Ascending aorta (tissue), 2 donors: ENCODE measurements around the gene PLAU. TPM values are rescaled to one million over a fixed set of nuclear protein-coding genes. Genes with fewer than 3 reads are reported as not detected.

Experiments
- DNase-seq, 2 donors: peaks; one replicate each; pipeline ENCODE4 v3.0.0-alpha.2; 2019; ENCODE audit warnings: low spot score in 2 of 2
- H3K27ac ChIP-seq, 2 donors: fragments of 200-600 bp; sonication (generic); one replicate each; pipeline ENCODE4 v1.5.1; 2016 to 2017; ENCODE audit warnings: mild to moderate bottlenecking in 1 of 2
- H3K27me3 ChIP-seq: fragments of 200-600 bp; sonication (generic); one replicate; pipeline ENCODE4 v1.5.1; 2017
- H3K36me3 ChIP-seq, 2 donors: fragments of 200-600 bp; sonication (generic); one replicate each; pipeline ENCODE4 v1.5.1; 2016
- H3K4me1 ChIP-seq, 2 donors: fragments of 200-600 bp; sonication (generic); one replicate each; pipeline ENCODE4 v1.5.1; 2016 to 2017; ENCODE audit warnings: mild to moderate bottlenecking in 1 of 2
- H3K4me3 ChIP-seq, 2 donors: fragments of 200-600 bp; sonication (generic); one replicate each; pipeline ENCODE4 v1.5.1; 2016 to 2017; ENCODE audit warnings: mild to moderate bottlenecking in 1 of 2
- H3K9me3 ChIP-seq, 2 donors: fragments of 200-600 bp; sonication (generic); one replicate each; pipeline ENCODE4 v1.5.1; 2016
- intact Hi-C: fragments of 100-400 bp; cut with DNase I; formaldehyde crosslinking; loops from one replicate; pipeline ENCODE4 v1.15.1; 2023
- total RNA-seq: library from RNA; depleted of rRNA; stranded (reverse); fragments of >200 nt; gene quantifications from one replicate; pipeline ENCODE4 v1.1.0, GENCODE V29; 2016
- TF ChIP-seq, protein P1 (sequence below), 3 experiments: fragments of 200-600 bp in 2 of 3; fragments of 450-650 bp in 1 of 3; sonication (generic) in 2 of 3; IDR thresholded peaks; one replicate each; pipeline ENCODE4 v1.5.1; 2016 to 2019; ENCODE audit warnings: antibody characterized with exemption in 3 of 3, mild to moderate bottlenecking in 1 of 3, moderate library complexity in 1 of 3

Gene PLAU
- total RNA-seq, 1 donor from 2014 or later = 1.5 TPM

DNA sequence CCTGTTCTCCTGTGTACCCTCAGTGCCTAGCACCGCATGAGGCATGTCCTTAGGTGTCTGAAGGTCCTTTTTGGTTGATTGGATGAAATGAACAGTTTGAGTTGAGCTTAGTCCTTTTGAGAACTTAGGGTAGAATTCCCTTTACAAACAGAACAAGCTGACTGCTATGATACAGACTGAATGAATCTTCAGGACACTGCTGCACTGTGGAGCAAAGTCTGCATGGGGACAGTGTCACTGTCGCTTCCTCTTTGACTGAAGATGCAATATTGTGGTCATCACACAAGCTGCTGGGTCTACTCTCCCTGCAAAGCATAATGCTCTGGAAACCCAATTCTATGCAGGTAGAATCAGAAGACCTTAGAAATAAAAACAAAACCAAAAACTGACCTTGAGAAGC lies 8.6 kb upstream of the PLAU start:
- Histone ChIP-seq H3K27me3 (no peaks in the 10 kb centered on the region), H3K4me3 (no peak overlapping the region), H3K9me3 (no peaks in the 10 kb centered on the region), H3K27ac (no peak overlapping the region), H3K4me1 (peaks cover 0 to 17% of the 10 kb centered on the region in 2 donors), H3K36me3 (no peaks in the 10 kb centered on the region)
- intact Hi-C loops = no loop called here
- TF ChIP-seq, protein P1, sequence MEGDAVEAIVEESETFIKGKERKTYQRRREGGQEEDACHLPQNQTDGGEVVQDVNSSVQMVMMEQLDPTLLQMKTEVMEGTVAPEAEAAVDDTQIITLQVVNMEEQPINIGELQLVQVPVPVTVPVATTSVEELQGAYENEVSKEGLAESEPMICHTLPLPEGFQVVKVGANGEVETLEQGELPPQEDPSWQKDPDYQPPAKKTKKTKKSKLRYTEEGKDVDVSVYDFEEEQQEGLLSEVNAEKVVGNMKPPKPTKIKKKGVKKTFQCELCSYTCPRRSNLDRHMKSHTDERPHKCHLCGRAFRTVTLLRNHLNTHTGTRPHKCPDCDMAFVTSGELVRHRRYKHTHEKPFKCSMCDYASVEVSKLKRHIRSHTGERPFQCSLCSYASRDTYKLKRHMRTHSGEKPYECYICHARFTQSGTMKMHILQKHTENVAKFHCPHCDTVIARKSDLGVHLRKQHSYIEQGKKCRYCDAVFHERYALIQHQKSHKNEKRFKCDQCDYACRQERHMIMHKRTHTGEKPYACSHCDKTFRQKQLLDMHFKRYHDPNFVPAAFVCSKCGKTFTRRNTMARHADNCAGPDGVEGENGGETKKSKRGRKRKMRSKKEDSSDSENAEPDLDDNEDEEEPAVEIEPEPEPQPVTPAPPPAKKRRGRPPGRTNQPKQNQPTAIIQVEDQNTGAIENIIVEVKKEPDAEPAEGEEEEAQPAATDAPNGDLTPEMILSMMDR (IDR thresholded peaks at IDR 0.05) = no peak
- no peak for DNase-seq

DNA sequence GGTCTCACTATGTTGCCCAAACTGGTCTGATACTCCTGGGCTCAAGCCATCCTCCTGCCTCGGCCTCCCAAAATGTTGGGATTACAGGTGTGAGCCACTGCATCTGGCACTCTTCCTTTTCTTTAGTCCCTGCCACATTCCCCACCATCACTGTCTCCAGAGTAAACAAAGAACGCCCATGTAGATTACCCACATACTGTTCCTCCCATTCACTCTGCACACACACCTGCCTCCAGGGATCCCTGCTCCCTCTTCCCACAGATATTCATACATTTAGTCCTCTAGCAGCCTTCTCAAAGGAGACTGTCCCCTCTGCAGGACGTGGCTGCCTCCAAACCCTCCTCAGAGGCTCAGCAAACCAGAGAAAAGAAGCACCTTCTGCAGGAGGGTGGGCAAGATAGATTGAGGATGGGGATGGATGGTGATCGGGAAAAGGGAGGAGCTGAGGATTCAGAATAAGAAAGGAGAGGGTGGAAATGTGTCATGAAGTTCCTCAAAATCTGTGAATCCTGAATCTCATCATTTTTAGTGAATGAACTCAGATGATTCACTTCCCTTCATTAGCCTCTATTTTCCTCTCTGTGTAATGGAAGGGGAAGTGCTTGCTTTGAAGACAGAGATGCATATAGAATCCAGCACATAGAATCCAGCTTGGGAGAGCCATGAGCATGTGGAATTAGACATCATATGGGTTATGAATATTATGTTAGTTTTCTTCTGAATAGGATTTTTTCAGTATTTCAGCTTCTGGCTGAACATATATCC lies 5.5 kb upstream of the PLAU start:
- no peak overlapping the region for H3K4me3 ChIP-seq
- H3K4me1 ChIP-seq = peaks cover 0 to 24% of the 10 kb centered on the region in 2 donors
- H3K27me3 ChIP-seq = no peaks in the 10 kb centered on the region
- no peaks in the 10 kb centered on the region for H3K9me3 ChIP-seq
- peak overlapping the region; percentile 81 to 85 for H3K27ac ChIP-seq
- no peaks in the 10 kb centered on the region for H3K36me3 ChIP-seq
- DNase-seq = no peak
- intact Hi-C loops = loop anchor here (1.0 to 5.0 kb wide), 2 partner anchors 15 to 92 kb away; partner anchors contain the start of gene VCL
- TF ChIP-seq, protein P1 (IDR thresholded peaks at IDR 0.05) = no peak

DNA sequence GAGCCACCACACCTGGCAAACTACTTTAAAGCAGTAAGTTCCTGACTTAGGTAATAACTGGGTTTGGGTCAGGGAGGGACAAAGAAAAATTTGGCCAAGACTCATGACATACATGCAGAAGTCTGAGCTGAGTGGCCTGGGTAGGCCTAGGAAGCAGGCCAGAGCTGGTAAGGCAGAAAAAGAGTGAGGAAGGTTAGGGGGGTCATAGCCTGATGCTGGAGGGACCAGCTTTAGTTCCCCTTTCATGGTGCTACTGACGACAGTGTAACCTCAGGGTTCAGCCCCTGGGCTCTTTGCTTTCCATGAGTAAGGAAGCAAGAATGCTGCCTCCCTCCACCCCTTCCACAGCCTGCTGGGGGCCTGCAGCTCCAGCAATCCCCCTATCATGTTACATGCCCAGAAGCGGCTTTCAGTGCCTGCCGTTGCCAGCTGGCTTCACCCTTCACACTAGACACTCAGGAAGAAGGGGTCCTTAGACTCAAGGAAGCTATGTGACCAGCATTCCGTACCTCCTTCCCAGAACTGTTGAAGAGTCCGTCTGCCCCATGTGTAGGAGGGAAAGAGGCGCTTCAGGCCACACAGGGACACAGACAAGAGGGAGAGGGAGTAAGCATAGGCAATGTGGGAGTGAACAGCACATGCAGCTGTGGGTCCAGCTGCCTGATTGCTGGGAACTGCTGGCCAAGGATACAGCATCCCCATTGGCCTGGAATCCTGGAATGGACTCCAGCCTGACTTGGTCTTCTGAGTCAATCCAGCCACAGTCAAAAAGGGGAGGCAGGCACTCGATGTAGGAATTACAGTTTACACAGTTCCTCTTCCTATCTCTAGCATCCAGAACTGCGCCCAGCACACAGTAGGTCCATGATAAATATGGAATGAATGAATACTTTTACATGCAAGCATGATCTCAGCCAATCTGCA lies 4.1 kb upstream of the PLAU start:
- Histone ChIP-seq H3K9me3 (no peaks in the 10 kb centered on the region), H3K4me3 (no peak overlapping the region), H3K27ac (peak overlapping the region; percentile 81 to 85), H3K27me3 (no peaks in the 10 kb centered on the region), H3K4me1 (peaks cover 0 to 32% of the 10 kb centered on the region in 2 donors), H3K36me3 (no peaks in the 10 kb centered on the region)
- DNase-seq = peak in 1 of 2 donors; percentile 92
- intact Hi-C loops = loop anchor here (1.0 to 5.0 kb wide), 2 partner anchors 16 to 91 kb away; partner anchors contain the start of gene VCL
- TF ChIP-seq, protein P1 (IDR thresholded peaks at IDR 0.05) = no peak

DNA sequence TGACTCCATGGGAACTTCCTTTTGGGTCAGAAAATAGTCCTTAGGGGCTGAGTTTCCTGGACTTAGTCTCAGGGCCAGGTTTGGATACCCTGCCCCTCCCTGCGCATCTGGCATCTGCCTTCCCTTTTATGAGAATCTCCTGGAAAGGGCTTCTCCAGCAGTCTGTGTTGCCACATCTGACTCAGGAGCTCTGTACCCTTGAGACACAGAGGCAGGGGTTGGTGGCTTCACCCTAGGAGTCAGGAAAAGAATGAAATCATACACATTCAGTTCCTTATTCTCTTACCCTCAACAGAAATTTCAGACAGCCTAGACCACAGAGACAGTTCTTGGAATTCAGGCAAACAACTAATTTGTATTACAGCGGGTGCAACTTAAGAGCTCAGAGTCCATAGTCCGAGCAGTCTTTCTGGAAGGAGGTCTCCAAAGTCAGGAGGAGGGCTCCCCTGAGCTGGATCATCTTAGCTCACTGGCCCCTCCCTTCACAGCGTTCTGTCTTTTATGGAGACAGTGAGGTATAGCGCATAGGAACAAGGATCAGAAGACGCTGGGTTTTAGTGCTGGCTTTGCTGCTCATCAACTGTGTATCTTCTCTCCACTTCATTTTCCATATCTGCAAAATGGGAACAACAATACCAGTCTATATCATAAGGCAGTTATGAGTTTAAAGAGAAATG lies 3.0 kb upstream of the PLAU start:
- H3K4me3 ChIP-seq = no peak overlapping the region
- H3K36me3 ChIP-seq = no peaks in the 10 kb centered on the region
- TF ChIP-seq, protein P1 (IDR thresholded peaks at IDR 0.05) = no peak
- peak overlapping the region; percentile 81 to 85 for H3K27ac ChIP-seq
- H3K9me3 ChIP-seq = no peaks in the 10 kb centered on the region
- intact Hi-C loops = loop anchor here (5.0 kb wide), 1 partner anchor 89 kb away; the partner anchor contains the start of gene VCL
- DNase-seq = peak; percentile 56 to 84
- H3K4me1 ChIP-seq = peaks cover 0 to 35% of the 10 kb centered on the region in 2 donors
- no peaks in the 10 kb centered on the region for H3K27me3 ChIP-seq
